HCT116 (cell line): ENCODE measurements around the gene ZNF488.

Experiments used
- POLR2A ChIP-seq: IDR thresholded peaks from 2 replicates; pipeline ENCODE4 v1.7.0; 2011; ENCODE audit warnings: borderline replicate concordance; ENCODE audit not compliant: insufficient read depth, insufficient read length; ENCODE audit errors: extremely low read depth
- POLR2AphosphoS5 ChIP-seq: IDR thresholded peaks from 2 replicates; pipeline ENCODE4 v1.6.1; 2011; ENCODE audit warnings: mild to moderate bottlenecking, low read depth, low read length, moderate library complexity
- RAD21 ChIP-seq: IDR thresholded peaks from 2 replicates; pipeline ENCODE4 v1.6.1; 2012; ENCODE audit warnings: low read depth, mild to moderate bottlenecking
- ZBTB33 ChIP-seq: IDR thresholded peaks from 2 replicates; pipeline ENCODE4 v1.6.1; 2011; ENCODE audit warnings: mild to moderate bottlenecking, low read length, moderate library complexity; ENCODE audit not compliant: insufficient replicate concordance; ENCODE audit errors: extremely low read depth
- ZNF274 ChIP-seq: fragments of 200-500 bp; sonication (Bioruptor generic); IDR thresholded peaks from 2 replicates; pipeline ENCODE4 v1.6.1; 2014; ENCODE audit warnings: mild to moderate bottlenecking, low read depth, low read length, inconsistent platforms
- TF ChIP-seq, protein P1 (sequence below), 3 experiments: fragments of 200-600 bp in 1 of 3; sonication (generic) in 1 of 3; IDR thresholded peaks in 2 of 3; conservative IDR thresholded peaks in 1 of 3; 2 replicates each; pipeline ENCODE4 v1.5.1; 2012 to 2017; ENCODE audit warnings: low read depth in 2 of 3, low read length in 2 of 3, antibody characterized with exemption in 1 of 3, borderline replicate concordance in 1 of 3, control low read depth in 1 of 3, mild to moderate bottlenecking in 1 of 3, mixed read lengths in 1 of 3, mixed run types in 1 of 3, moderate library complexity in 1 of 3; ENCODE audit not compliant: insufficient read depth in 1 of 3

GRCh38 chr10:47364366-47364765, 19.7 kb downstream of the ZNF488 start:
- TF ChIP-seq, protein P1, sequence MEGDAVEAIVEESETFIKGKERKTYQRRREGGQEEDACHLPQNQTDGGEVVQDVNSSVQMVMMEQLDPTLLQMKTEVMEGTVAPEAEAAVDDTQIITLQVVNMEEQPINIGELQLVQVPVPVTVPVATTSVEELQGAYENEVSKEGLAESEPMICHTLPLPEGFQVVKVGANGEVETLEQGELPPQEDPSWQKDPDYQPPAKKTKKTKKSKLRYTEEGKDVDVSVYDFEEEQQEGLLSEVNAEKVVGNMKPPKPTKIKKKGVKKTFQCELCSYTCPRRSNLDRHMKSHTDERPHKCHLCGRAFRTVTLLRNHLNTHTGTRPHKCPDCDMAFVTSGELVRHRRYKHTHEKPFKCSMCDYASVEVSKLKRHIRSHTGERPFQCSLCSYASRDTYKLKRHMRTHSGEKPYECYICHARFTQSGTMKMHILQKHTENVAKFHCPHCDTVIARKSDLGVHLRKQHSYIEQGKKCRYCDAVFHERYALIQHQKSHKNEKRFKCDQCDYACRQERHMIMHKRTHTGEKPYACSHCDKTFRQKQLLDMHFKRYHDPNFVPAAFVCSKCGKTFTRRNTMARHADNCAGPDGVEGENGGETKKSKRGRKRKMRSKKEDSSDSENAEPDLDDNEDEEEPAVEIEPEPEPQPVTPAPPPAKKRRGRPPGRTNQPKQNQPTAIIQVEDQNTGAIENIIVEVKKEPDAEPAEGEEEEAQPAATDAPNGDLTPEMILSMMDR (IDR thresholded peaks at IDR 0.05 in 2 of 3, conservative IDR thresholded peaks at IDR 0.05 in 1 of 3; ENCODE audit: borderline replicate concordance in 1 of 3, insufficient read depth in 1 of 3, low read depth in 2 of 3, low read length in 2 of 3) = no peak
- TF ChIP-seq POLR2A = no peak
- no peak for TF ChIP-seq RAD21
- no peak for TF ChIP-seq POLR2AphosphoS5
- TF ChIP-seq ZBTB33 = no peak
- no peak for TF ChIP-seq ZNF274
